ENCODE results near the gene ADGRG1.

- no peak for TF ChIP-seq CTCF (tag by site-specific recombination; IDR thresholded peaks at IDR 0.05)
- no peak for TF ChIP-seq ZNF274 (IDR thresholded peaks at IDR 0.05; ENCODE audit: low read length)
- TF ChIP-seq ZNF274 (tag by site-specific recombination; IDR thresholded peaks at IDR 0.05; ENCODE audit: borderline replicate concordance): no peak
- TF ChIP-seq ATF2 (tag by site-specific recombination; IDR thresholded peaks at IDR 0.05; ENCODE audit: low read depth): no peak
- TF ChIP-seq TRIM28 (IDR thresholded peaks at IDR 0.05; ENCODE audit: borderline replicate concordance, low read length): no peak
- TF ChIP-seq SP2 (tag by site-specific recombination; IDR thresholded peaks at IDR 0.05): no peak
- TF ChIP-seq ZNF776 (tag by site-specific recombination; IDR thresholded peaks at IDR 0.05; ENCODE audit: borderline replicate concordance): no peak
- no peak for TF ChIP-seq REST (tag by site-specific recombination; IDR thresholded peaks at IDR 0.05)
- no peak for TF ChIP-seq ZNF530 (tag by site-specific recombination; IDR thresholded peaks at IDR 0.05; ENCODE audit: low read depth)
Observed at GRCh38 chr16:57669476-57670162, 41.2 kb downstream of the ADGRG1 start.
